Measurements from ENCODE around the gene IRX4.
"Not testable (repeated sequence)": the region's sequence is repeated elsewhere in the genome, so short reads cannot be mapped to it uniquely, and the experiment has no call there.

Gene IRX4

GRCh38 chr5:1856596-1857255 lies 26.0 kb downstream of the IRX4 start:
- no peak for DNase-seq (ENCODE audit: low read depth)

GRCh38 chr5:1855596-1855995 lies 27.1 kb downstream of the IRX4 start:
- DNase-seq (ENCODE audit: low read depth) = no peak

GRCh38 chr5:1855075-1855474 lies 27.6 kb downstream of the IRX4 start:
- no peak for DNase-seq (ENCODE audit: low read depth)

- no peak for DNase-seq (ENCODE audit: low read depth)
Measured at GRCh38 chr5:1853531-1853930, 29.2 kb downstream of the IRX4 start.

- no peak for DNase-seq (ENCODE audit: low read depth)
Measured at GRCh38 chr5:1852324-1852947, 30.3 kb downstream of the IRX4 start.

- DNase-seq (ENCODE audit: low read depth) = no peak
Measured at GRCh38 chr5:1851290-1851934, 31.3 kb downstream of the IRX4 start.

- DNase-seq (ENCODE audit: low read depth) = no peak
Measured at GRCh38 chr5:1850324-1851154, 32.2 kb downstream of the IRX4 start.

- DNase-seq (ENCODE audit: low read depth) = no peak
Measured at GRCh38 chr5:1847611-1848010, 35.1 kb downstream of the IRX4 start.

GRCh38 chr5:1847056-1847455 lies 35.7 kb downstream of the IRX4 start:
- no peak for DNase-seq (ENCODE audit: low read depth)

GRCh38 chr5:1846583-1846982 lies 36.1 kb downstream of the IRX4 start:
- DNase-seq (ENCODE audit: low read depth) = no peak

GRCh38 chr5:1845696-1846095 lies 37.0 kb downstream of the IRX4 start:
- no peak for DNase-seq (ENCODE audit: low read depth)

GRCh38 chr5:1844708-1845436 lies 37.9 kb downstream of the IRX4 start:
- no peak for DNase-seq (ENCODE audit: low read depth)

GRCh38 chr5:1843761-1844160 lies 39.0 kb downstream of the IRX4 start:
- DNase-seq (ENCODE audit: low read depth) = not testable (repeated sequence)

- no peak for DNase-seq (ENCODE audit: low read depth)
Measured at GRCh38 chr5:1842004-1842819, 40.5 kb downstream of the IRX4 start.

- DNase-seq (ENCODE audit: low read depth) = no peak
Measured at GRCh38 chr5:1840741-1841521, 41.8 kb downstream of the IRX4 start.

- no peak for DNase-seq (ENCODE audit: low read depth)
Measured at GRCh38 chr5:1840071-1840547, 42.6 kb downstream of the IRX4 start.

GRCh38 chr5:1838013-1838412 lies 44.7 kb downstream of the IRX4 start:
- no peak for DNase-seq (ENCODE audit: low read depth)

GRCh38 chr5:1836891-1837880 lies 45.5 kb downstream of the IRX4 start:
- DNase-seq (ENCODE audit: low read depth) = no peak

Data from stimulated activated CD8-positive, alpha-beta memory T cell treated with anti-CD3 and anti-CD28 coated beads, Interleukin-7, amount 100 ng/mL, for 24 hours (primary cell).